Neuron (in vitro differentiated cells): ENCODE measurements around the gene ANKRD62.
"Not testable (repeated sequence)": the region's sequence is repeated elsewhere in the genome, so short reads cannot be mapped to it uniquely, and the experiment has no call there.

ENCODE experiments used
- H2AFZ ChIP-seq: one replicate; pipeline ENCODE4 v1.6.1; 2013; ENCODE audit warnings: low read depth, mild to moderate bottlenecking, inconsistent platforms, low read length, moderate library complexity
- H3K27me3 ChIP-seq: one replicate; pipeline ENCODE4 v1.6.1; 2013; ENCODE audit warnings: low read length; ENCODE audit not compliant: insufficient read depth
- H3K36me3 ChIP-seq: one replicate; pipeline ENCODE4 v1.6.1; 2013; ENCODE audit warnings: low read length; ENCODE audit not compliant: insufficient read depth
- H3K4me1 ChIP-seq: one replicate; pipeline ENCODE4 v1.6.1; 2013; ENCODE audit warnings: low read length; ENCODE audit not compliant: insufficient read depth
- H3K4me3 ChIP-seq: 2 replicates; pipeline ENCODE4 v1.5.1; 2013; ENCODE audit warnings: mild to moderate bottlenecking, low read length, moderate library complexity
- H3K9me3 ChIP-seq: one replicate; pipeline ENCODE4 v1.6.1; 2013; ENCODE audit warnings: low read length

The ANKRD62 gene

GRCh38 chr18:12057419-12058039 is 36.1 kb upstream of the ANKRD62 start:
- no peaks in the 10 kb centered on the region for H3K9me3 ChIP-seq
- H3K36me3 ChIP-seq = no peaks in the 10 kb centered on the region
- peaks cover 6% of the 10 kb centered on the region for H3K27me3 ChIP-seq
- no peaks in the 10 kb centered on the region for H3K4me1 ChIP-seq
- H2AFZ ChIP-seq = no peak overlapping the region
- H3K4me3 ChIP-seq = no peak overlapping the region

DNA sequence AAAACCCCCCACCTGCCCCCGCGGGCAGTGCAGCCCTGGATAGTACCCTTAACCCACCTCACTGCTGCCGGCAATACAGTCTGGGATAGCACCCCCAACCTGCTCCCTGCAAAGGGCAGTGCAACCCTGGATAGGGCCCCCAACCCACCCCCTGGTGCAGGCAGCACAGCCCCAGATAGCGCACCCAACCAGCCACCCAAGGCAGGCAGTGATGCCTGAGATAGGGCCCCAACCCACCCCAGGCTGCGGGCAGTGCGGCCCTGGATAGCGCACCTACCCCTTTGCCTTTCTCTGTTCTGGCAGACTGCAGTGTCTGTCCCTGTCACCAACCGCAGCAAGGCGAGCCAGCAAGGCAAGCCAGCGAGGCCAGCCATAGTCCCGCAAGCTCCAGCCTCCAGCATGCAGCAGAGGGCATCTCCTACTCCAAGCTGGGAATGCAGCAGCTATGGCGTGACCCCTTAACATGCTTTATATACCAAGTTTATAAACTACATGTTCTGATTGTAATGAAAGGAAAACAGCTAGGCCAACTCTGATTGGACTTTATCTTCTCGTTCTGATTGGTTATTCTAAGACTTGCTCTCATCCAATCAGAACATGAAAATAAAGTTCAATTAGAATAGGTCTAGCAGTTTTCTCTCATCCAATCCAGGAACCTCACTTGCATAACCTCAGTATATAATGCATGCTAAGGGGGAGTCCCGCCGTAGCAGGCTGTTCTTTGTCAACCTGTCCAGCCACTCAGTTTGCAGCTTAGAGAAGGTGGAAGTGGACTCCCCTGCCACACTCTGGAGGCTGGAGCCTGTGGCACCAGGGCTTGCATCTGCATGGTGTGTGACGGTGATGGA is 34.1 kb upstream of the ANKRD62 start:
- Histone ChIP-seq H3K4me1 (no peaks in the 10 kb centered on the region), H2AFZ (no peak overlapping the region), H3K36me3 (no peaks in the 10 kb centered on the region), H3K9me3 (no peaks in the 10 kb centered on the region), H3K27me3 (no peaks in the 10 kb centered on the region), H3K4me3 (no peak overlapping the region)

GRCh38 chr18:12060182-12060870 is 33.3 kb upstream of the ANKRD62 start:
- H3K9me3 ChIP-seq = no peaks in the 10 kb centered on the region

GRCh38 chr18:12061685-12062084 is 32.0 kb upstream of the ANKRD62 start:
- H3K36me3 ChIP-seq = no peaks in the 10 kb centered on the region
- no peak overlapping the region for H3K4me3 ChIP-seq
- H2AFZ ChIP-seq = no peak overlapping the region
- H3K9me3 ChIP-seq = no peaks in the 10 kb centered on the region
- H3K4me1 ChIP-seq = no peaks in the 10 kb centered on the region
- H3K27me3 ChIP-seq = no peaks in the 10 kb centered on the region

More at GRCh38 chr18:12060182-12060870, 33.3 kb upstream of the ANKRD62 start:
- no peaks in the 10 kb centered on the region for H3K4me1 ChIP-seq
- no peak overlapping the region for H3K4me3 ChIP-seq
- H3K36me3 ChIP-seq = no peaks in the 10 kb centered on the region
- H2AFZ ChIP-seq = no peak overlapping the region
- H3K27me3 ChIP-seq = no peaks in the 10 kb centered on the region

GRCh38 chr18:12062974-12063373 is 30.7 kb upstream of the ANKRD62 start:
- Histone ChIP-seq H3K36me3 (no peaks in the 10 kb centered on the region), H3K9me3 (no peaks in the 10 kb centered on the region), H3K27me3 (no peaks in the 10 kb centered on the region), H3K4me1 (no peaks in the 10 kb centered on the region), H2AFZ (no peak overlapping the region), H3K4me3 (no peak overlapping the region)

- Histone ChIP-seq H3K4me3 (no peak overlapping the region), H3K4me1 (no peaks in the 10 kb centered on the region), H2AFZ (no peak overlapping the region), H3K36me3 (no peaks in the 10 kb centered on the region), H3K27me3 (no peaks in the 10 kb centered on the region), H3K9me3 (no peaks in the 10 kb centered on the region)
Observed at GRCh38 chr18:12064086-12064763, 29.4 kb upstream of the ANKRD62 start.

- no peaks in the 10 kb centered on the region for H3K36me3 ChIP-seq
- H3K27me3 ChIP-seq = no peaks in the 10 kb centered on the region
- H3K9me3 ChIP-seq = no peaks in the 10 kb centered on the region
Observed at GRCh38 chr18:12065397-12065796, 28.2 kb upstream of the ANKRD62 start.

GRCh38 chr18:12066910-12067511 is 26.6 kb upstream of the ANKRD62 start:
- peaks cover under 1% of the 10 kb centered on the region for H3K27me3 ChIP-seq
- no peaks in the 10 kb centered on the region for H3K36me3 ChIP-seq
- H2AFZ ChIP-seq = no peak overlapping the region
- no peak overlapping the region for H3K4me3 ChIP-seq
- no peaks in the 10 kb centered on the region for H3K4me1 ChIP-seq
- H3K9me3 ChIP-seq = no peaks in the 10 kb centered on the region

More at GRCh38 chr18:12065397-12065796, 28.2 kb upstream of the ANKRD62 start:
- Histone ChIP-seq H3K4me1 (no peaks in the 10 kb centered on the region), H2AFZ (no peak overlapping the region), H3K4me3 (no peak overlapping the region)

GRCh38 chr18:12067671-12068070 is 26.0 kb upstream of the ANKRD62 start:
- no peaks in the 10 kb centered on the region for H3K9me3 ChIP-seq
- no peaks in the 10 kb centered on the region for H3K4me1 ChIP-seq
- no peaks in the 10 kb centered on the region for H3K36me3 ChIP-seq
- H2AFZ ChIP-seq = no peak overlapping the region
- H3K27me3 ChIP-seq = peaks cover 2% of the 10 kb centered on the region
- no peak overlapping the region for H3K4me3 ChIP-seq

DNA sequence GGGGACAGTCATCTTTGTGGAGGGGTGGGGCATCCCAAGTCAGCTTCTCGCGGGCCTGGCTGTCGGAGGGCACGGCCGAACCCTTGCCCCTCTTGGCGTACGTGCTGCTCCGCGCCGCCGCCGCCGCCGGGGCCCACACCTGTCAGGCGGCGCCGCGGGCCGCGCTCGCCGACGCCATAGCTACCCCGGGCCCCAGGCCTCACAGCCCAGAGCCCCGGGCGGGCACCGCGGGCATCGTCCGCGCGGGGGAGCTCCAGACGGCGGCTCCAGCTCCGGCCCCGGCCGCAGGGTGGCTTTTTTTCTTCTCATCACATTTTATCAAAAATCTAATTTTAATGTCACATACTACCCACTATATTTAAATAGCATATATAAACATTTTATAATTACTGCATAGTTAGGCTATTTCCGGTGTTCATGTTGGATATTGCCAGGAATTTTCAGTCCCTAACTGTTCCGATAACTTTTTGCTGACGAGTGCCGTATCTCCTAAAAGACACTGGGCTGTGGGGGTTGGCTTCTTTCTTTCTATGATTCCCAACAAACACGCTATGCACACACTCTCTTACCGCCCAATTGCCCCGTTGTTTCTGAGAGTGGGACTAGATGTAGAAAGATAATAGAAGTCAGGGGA is 25.2 kb upstream of the ANKRD62 start:
- not testable (repeated sequence) for H3K4me3 ChIP-seq, H3K9me3 ChIP-seq, H3K4me1 ChIP-seq, H2AFZ ChIP-seq, H3K27me3 ChIP-seq, H3K36me3 ChIP-seq

DNA sequence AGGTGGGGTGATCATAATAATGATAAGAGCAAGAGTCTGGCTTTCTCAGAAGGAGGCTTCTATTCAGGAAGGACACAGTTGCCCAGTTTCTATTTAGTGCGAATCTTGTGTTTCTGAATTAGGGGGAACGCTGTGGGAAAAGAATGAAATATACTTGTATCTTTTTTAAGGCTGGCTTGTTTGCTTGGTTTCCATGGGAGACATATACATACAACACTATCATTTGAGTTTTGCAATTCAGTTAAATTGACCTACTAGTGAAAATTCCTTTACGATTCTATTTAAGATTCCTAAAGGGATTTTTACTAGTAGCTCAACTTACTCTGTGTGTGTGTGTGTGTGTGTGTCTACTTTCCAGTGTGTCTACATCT is 24.7 kb upstream of the ANKRD62 start:
- H3K4me1 ChIP-seq = no peaks in the 10 kb centered on the region
- no peaks in the 10 kb centered on the region for H3K9me3 ChIP-seq
- H2AFZ ChIP-seq = no peak overlapping the region
- H3K27me3 ChIP-seq = peaks cover 3% of the 10 kb centered on the region
- H3K36me3 ChIP-seq = no peaks in the 10 kb centered on the region
- no peak overlapping the region for H3K4me3 ChIP-seq

- H3K27me3 ChIP-seq, H2AFZ ChIP-seq, H3K4me3 ChIP-seq, H3K4me1 ChIP-seq, H3K36me3 ChIP-seq, H3K9me3 ChIP-seq: not testable (repeated sequence)
Observed at GRCh38 chr18:12071066-12071465, 22.6 kb upstream of the ANKRD62 start.
